MM.1S (cell line): ENCODE data around the gene NRG3.

ENCODE experiments used
- DNase-seq: peaks from one replicate; pipeline ENCODE4 v3.0.0-alpha.2; 2015
- H2AFZ ChIP-seq: fragments of 300-600 bp; sonication (generic); 2 replicates; pipeline ENCODE4 v1.6.0; 2016; ENCODE audit warnings: antibody characterized with exemption, low read length
- H3F3A ChIP-seq: fragments of 300-600 bp; sonication (generic); 2 replicates; pipeline ENCODE4 v1.6.1; 2016; ENCODE audit warnings: mild to moderate bottlenecking, antibody characterized with exemption, low read length, moderate library complexity, mixed read lengths; ENCODE audit not compliant: insufficient read depth
- H3K27ac ChIP-seq: fragments of 300-600 bp; sonication (generic); 2 replicates; pipeline ENCODE4 v1.5.1; 2016; ENCODE audit warnings: mild to moderate bottlenecking, low read length
- H3K27me3 ChIP-seq: fragments of 300-600 bp; sonication (generic); replicated peaks from 2 replicates; pipeline ENCODE4 v1.6.0; 2016; ENCODE audit warnings: low read length; ENCODE audit not compliant: insufficient read depth
- H3K36me3 ChIP-seq: fragments of 300-600 bp; sonication (generic); replicated peaks from 2 replicates; pipeline ENCODE4 v1.6.1; 2016; ENCODE audit warnings: mild to moderate bottlenecking, low read length, mixed read lengths; ENCODE audit not compliant: insufficient read depth
- H3K4me1 ChIP-seq: fragments of 300-600 bp; sonication (generic); 2 replicates; pipeline ENCODE4 v1.6.1; 2016; ENCODE audit warnings: low read length, mixed read lengths
- H3K4me2 ChIP-seq: fragments of 300-600 bp; sonication (generic); 2 replicates; pipeline ENCODE4 v1.6.0; 2016; ENCODE audit warnings: low read depth, low read length
- H3K4me3 ChIP-seq: fragments of 300-600 bp; sonication (generic); 2 replicates; pipeline ENCODE4 v1.5.1; 2016; ENCODE audit warnings: low read length, mixed read lengths
- H3K79me2 ChIP-seq: fragments of 300-600 bp; sonication (generic); 2 replicates; pipeline ENCODE4 v1.6.1; 2016; ENCODE audit warnings: mixed run types, low read length, mixed read lengths
- H3K9ac ChIP-seq: fragments of 300-600 bp; sonication (generic); 2 replicates; pipeline ENCODE4 v1.6.1; 2016; ENCODE audit warnings: low read length, mixed read lengths
- H3K9me2 ChIP-seq: fragments of 300-600 bp; sonication (generic); replicated peaks from 2 replicates; pipeline ENCODE4 v1.6.1; 2016; ENCODE audit warnings: mild to moderate bottlenecking, low read length, mixed read lengths; ENCODE audit not compliant: insufficient read depth
- H3K9me3 ChIP-seq: fragments of 300-600 bp; sonication (generic); replicated peaks from 2 replicates; pipeline ENCODE4 v1.6.1; 2016; ENCODE audit warnings: mild to moderate bottlenecking, low read length, mixed read lengths; ENCODE audit not compliant: insufficient read depth
- H4K20me1 ChIP-seq: fragments of 300-600 bp; sonication (generic); 2 replicates; pipeline ENCODE4 v1.6.1; 2016; ENCODE audit warnings: mild to moderate bottlenecking, low read length, moderate library complexity, mixed read lengths; ENCODE audit not compliant: insufficient read depth
- EZH2 ChIP-seq: fragments of 300-600 bp; sonication (generic); optimal IDR thresholded peaks from 2 replicates; pipeline ENCODE3; 2017; ENCODE audit warnings: low read depth, mild to moderate bottlenecking, antibody characterized with exemption, low read length, mixed read lengths
- EZH2phosphoT487 ChIP-seq: fragments of 300-600 bp; sonication (generic); IDR thresholded peaks from 2 replicates; pipeline ENCODE4 v1.6.1; 2018; ENCODE audit warnings: antibody characterized with exemption, low read length
- TF ChIP-seq, protein P1 (sequence below): fragments of 300-600 bp; sonication (generic); IDR thresholded peaks from 2 replicates; pipeline ENCODE4 v1.5.1; 2016; ENCODE audit warnings: antibody characterized with exemption, low read length, mixed read lengths

The NRG3 gene

DNA sequence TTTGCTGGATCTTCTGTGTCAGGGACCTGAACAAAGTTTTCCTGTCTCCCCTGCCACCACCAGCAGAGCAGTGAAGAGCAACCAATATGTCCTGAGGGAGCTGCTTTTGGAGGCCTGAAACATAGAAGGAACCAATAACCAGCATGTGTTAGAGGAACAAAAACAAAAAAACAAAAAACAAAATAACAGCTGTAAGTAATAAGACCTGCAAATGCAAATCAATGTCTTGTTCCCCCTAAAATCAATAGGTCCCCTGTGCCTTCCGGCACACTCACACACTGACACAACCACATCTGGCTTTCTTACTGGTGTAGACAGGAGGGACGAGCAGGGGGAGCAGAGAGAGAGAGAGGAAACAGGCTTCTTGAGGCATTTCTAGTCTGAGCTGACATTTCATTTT lies 94.1 kb downstream of the NRG3 start:
- H3K9ac ChIP-seq, result no peak overlapping the region
- H3K27me3 ChIP-seq, result no peaks in the 10 kb centered on the region
- 0 out of 2 replicates have a peak, but pooled peaks cover 7% of the 10 kb centered on the region for H3K79me2 ChIP-seq
- no peaks in the 10 kb centered on the region for H3K4me1 ChIP-seq
- TF ChIP-seq, protein P1, sequence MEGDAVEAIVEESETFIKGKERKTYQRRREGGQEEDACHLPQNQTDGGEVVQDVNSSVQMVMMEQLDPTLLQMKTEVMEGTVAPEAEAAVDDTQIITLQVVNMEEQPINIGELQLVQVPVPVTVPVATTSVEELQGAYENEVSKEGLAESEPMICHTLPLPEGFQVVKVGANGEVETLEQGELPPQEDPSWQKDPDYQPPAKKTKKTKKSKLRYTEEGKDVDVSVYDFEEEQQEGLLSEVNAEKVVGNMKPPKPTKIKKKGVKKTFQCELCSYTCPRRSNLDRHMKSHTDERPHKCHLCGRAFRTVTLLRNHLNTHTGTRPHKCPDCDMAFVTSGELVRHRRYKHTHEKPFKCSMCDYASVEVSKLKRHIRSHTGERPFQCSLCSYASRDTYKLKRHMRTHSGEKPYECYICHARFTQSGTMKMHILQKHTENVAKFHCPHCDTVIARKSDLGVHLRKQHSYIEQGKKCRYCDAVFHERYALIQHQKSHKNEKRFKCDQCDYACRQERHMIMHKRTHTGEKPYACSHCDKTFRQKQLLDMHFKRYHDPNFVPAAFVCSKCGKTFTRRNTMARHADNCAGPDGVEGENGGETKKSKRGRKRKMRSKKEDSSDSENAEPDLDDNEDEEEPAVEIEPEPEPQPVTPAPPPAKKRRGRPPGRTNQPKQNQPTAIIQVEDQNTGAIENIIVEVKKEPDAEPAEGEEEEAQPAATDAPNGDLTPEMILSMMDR, result no peak
- TF ChIP-seq EZH2, result no peak
- TF ChIP-seq EZH2phosphoT487, result no peak
- H3K36me3 ChIP-seq, result no peaks in the 10 kb centered on the region
- no peak for DNase-seq
- H4K20me1 ChIP-seq, result no peaks in the 10 kb centered on the region
- H3K27ac ChIP-seq, result no peak overlapping the region
- H3K9me3 ChIP-seq, result no peaks in the 10 kb centered on the region
- H3F3A ChIP-seq, result no peaks in the 10 kb centered on the region
- H3K4me3 ChIP-seq, result no peak overlapping the region
- no peak overlapping the region for H2AFZ ChIP-seq
- no peak overlapping the region for H3K4me2 ChIP-seq
- H3K9me2 ChIP-seq, result no peaks in the 10 kb centered on the region

DNA sequence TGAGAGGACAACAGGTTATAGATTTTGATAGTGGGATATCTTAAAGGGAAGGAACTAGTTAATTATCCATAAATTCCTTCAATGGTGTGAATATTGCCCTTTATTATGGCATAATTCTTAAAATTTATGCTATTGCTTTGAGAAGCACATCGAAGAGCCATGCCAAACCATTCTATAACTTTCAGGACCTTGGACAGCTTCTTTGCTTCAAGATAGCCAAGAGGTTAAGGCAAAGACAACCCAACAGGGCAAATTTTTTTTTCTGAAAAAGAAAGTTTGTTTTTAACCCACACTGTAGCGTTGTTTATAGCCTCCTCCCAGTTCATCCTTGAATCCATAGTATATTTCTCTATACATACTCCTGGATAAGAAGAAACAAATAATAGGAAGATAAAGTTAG lies 103.2 kb downstream of the NRG3 start:
- Histone ChIP-seq H2AFZ (no peak overlapping the region), H3K36me3 (no peaks in the 10 kb centered on the region), H3K9me3 (no peaks in the 10 kb centered on the region), H3K27me3 (no peaks in the 10 kb centered on the region), H3K4me2 (no peak overlapping the region), H3K4me3 (no peak overlapping the region), H3K9me2 (no peaks in the 10 kb centered on the region), H4K20me1 (no peaks in the 10 kb centered on the region), H3K79me2 (no peaks in the 10 kb centered on the region), H3K4me1 (no peaks in the 10 kb centered on the region), H3K9ac (no peak overlapping the region), H3F3A (no peaks in the 10 kb centered on the region), H3K27ac (no peak overlapping the region)
- DNase-seq, result peak; percentile 61
- TF ChIP-seq EZH2 (no peak), EZH2phosphoT487 (no peak)
- TF ChIP-seq, protein P1, result no peak

DNA sequence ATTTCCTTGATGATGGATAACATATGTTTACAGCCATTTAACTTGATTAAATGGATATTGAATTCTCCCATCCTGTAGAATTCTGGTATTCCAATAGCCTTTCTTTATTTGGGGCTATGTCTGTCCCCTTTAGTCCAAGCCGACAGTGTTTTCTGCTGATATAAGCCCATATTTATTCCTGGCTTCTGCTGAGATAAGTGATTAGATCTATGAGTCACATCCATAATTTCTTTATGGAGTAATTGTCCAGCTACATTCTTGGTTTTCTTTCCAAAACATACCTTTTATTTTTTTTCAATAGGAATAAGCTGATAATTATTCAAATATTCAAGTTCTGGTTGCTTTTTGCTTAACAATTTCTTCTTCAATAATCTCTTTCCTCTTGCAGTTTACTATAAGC lies 106.7 kb downstream of the NRG3 start:
- no peak for DNase-seq
- H3K4me2 ChIP-seq, result no peak overlapping the region

More for the DNA sequence above, 106.7 kb downstream of the NRG3 start:
- H3K4me1 ChIP-seq, result no peaks in the 10 kb centered on the region
- no peaks in the 10 kb centered on the region for H3K79me2 ChIP-seq
- no peak overlapping the region for H2AFZ ChIP-seq
- no peaks in the 10 kb centered on the region for H4K20me1 ChIP-seq
- no peaks in the 10 kb centered on the region for H3K9me2 ChIP-seq
- no peaks in the 10 kb centered on the region for H3K27me3 ChIP-seq
- H3K27ac ChIP-seq, result no peak overlapping the region
- no peaks in the 10 kb centered on the region for H3K36me3 ChIP-seq
- H3F3A ChIP-seq, result no peaks in the 10 kb centered on the region
- no peak overlapping the region for H3K9ac ChIP-seq
- H3K4me3 ChIP-seq, result no peak overlapping the region
- no peaks in the 10 kb centered on the region for H3K9me3 ChIP-seq
- no peak for TF ChIP-seq EZH2
- TF ChIP-seq, protein P1, result no peak
- TF ChIP-seq EZH2phosphoT487, result no peak
